Left ventricle myocardium inferior (tissue), 1 donor: ENCODE results near the gene ACADM. TPM values are rescaled to one million over a fixed set of nuclear protein-coding genes. Genes with fewer than 3 reads are reported as not detected.
"Not testable (repeated sequence)": the region's sequence is repeated elsewhere in the genome, so short reads cannot be mapped to it uniquely, and the experiment has no call there.

Source experiments
- DNase-seq: peaks from one replicate; pipeline ENCODE4 v3.0.0-alpha.2; 2020
- H3K27ac ChIP-seq: fragments of 200-600 bp; replicated peaks from 2 replicates; pipeline ENCODE4 v1.8.0; 2021
- H3K27me3 ChIP-seq: fragments of 200-600 bp; 2 replicates; pipeline ENCODE4 v1.8.0; 2021; ENCODE audit warnings: low read depth
- H3K36me3 ChIP-seq: fragments of 200-600 bp; 2 replicates; pipeline ENCODE4 v1.8.0; 2021
- H3K4me1 ChIP-seq: fragments of 200-600 bp; 2 replicates; pipeline ENCODE4 v1.8.0; 2021
- H3K4me3 ChIP-seq: fragments of 200-600 bp; 2 replicates; pipeline ENCODE4 v1.8.0; 2021; ENCODE audit warnings: mild to moderate bottlenecking, moderate library complexity
- H3K9me3 ChIP-seq: fragments of 200-600 bp; replicated peaks from 2 replicates; pipeline ENCODE4 v1.8.0; 2021
- intact Hi-C: fragments of 100-400 bp; cut with micrococcal nuclease; formaldehyde crosslinking; loops from one replicate; pipeline ENCODE4 v1.11.0; 2022
- total RNA-seq: library from RNA; stranded (reverse); fragmentation: NEBNext Ultra II Directional; extraction: Animal tissue kit (Norgen Biotek cat#: 25700); gene quantifications from one replicate; pipeline ENCODE4 v1.2.1, GENCODE V29; 2021
- TF ChIP-seq, protein P1 (sequence below): fragments of 200-600 bp; IDR thresholded peaks from 2 replicates; pipeline ENCODE4 v1.8.0; 2021; ENCODE audit warnings: antibody characterized with exemption, mild to moderate bottlenecking, borderline replicate concordance
- donor health status: DM: no; HTN: yes; CAD: no; lungs with severe emphysema.

Gene ACADM
- total RNA-seq, 1 donor from 2014 or later: 358 TPM

DNA sequence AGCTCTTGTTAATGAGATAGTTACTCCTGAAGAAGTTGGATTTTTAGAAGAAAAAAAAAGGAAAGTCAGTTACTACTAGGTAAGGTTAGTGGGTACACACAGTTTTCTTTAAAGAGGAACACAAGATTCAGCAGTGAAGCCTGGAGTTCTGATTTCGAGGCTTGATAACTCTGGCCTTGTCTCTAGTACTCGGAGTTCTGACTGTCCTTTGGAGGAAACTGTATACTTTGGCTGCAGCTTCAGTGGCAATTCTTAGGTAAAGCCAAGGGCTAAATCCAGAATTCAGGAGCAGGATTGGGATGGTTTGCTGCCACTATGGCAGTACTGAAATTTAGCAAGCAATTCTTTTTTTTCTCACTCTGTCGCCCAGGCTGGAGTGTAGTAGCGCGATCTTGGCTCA is 9.2 kb downstream of the ACADM start:
- H3K36me3 ChIP-seq: peaks cover 55% of the 10 kb centered on the region
- intact Hi-C loops: no loop called here

DNA sequence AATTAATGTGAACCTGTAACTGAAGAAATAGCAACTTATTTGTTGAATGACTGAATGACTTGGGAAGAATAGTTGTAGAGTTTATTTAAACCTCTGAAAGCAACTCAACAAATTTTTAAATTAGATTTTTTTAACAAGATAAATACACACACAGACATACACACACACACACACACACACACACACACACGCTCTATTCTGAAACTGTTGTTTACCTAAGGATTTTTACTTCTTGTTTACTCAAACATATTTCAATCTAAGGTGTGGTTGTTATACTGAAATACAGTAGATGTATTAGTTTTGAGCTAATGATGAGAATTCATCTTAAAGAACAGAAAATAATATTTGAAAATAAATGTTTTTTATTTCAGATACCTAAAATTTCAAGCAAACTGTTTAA is 11.5 kb downstream of the ACADM start:
- intact Hi-C loops: no loop called here
- Histone ChIP-seq H3K27me3 (no peaks in the 10 kb centered on the region), H3K9me3 (no peaks in the 10 kb centered on the region), H3K4me3 (no peak overlapping the region), H3K4me1 (no peaks in the 10 kb centered on the region), H3K27ac (no peak overlapping the region), H3K36me3 (peaks cover 79% of the 10 kb centered on the region)
- TF ChIP-seq, protein P1, sequence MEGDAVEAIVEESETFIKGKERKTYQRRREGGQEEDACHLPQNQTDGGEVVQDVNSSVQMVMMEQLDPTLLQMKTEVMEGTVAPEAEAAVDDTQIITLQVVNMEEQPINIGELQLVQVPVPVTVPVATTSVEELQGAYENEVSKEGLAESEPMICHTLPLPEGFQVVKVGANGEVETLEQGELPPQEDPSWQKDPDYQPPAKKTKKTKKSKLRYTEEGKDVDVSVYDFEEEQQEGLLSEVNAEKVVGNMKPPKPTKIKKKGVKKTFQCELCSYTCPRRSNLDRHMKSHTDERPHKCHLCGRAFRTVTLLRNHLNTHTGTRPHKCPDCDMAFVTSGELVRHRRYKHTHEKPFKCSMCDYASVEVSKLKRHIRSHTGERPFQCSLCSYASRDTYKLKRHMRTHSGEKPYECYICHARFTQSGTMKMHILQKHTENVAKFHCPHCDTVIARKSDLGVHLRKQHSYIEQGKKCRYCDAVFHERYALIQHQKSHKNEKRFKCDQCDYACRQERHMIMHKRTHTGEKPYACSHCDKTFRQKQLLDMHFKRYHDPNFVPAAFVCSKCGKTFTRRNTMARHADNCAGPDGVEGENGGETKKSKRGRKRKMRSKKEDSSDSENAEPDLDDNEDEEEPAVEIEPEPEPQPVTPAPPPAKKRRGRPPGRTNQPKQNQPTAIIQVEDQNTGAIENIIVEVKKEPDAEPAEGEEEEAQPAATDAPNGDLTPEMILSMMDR: no peak
- no peak for DNase-seq

More for the DNA sequence above, 9.2 kb downstream of the ACADM start:
- no peaks in the 10 kb centered on the region for H3K9me3 ChIP-seq
- TF ChIP-seq, protein P1: no peak
- H3K27me3 ChIP-seq: no peaks in the 10 kb centered on the region
- no peak overlapping the region for H3K4me3 ChIP-seq
- DNase-seq: no peak
- no peak overlapping the region for H3K27ac ChIP-seq
- peaks cover 3% of the 10 kb centered on the region for H3K4me1 ChIP-seq

DNA sequence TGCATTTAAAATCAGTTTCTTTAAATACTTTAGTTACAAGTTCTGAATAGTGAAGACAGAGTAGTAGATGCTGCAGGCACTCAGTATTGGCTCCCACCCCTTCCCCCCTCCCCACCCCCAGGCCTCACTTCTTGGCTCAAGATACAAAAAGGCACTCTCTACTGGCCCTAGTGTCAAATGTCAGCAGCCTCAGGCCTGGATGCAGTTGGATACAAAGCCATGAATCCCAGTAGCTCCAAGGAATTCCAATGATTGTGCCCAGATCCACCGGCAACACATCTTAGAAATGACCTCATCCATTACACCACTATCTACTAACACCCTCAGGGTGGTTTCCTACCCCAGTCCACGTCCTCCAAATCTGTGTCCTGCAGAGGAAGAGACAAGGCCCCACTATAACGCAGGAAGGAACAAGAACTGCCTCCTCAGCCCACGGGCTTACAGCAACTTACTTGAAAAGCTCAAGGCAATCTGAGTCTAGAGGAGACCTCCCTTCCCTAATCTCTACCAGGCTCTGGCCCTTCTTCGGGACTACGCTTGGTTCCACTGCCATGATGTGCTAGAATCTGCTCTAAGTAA is 17.6 kb downstream of the ACADM start:
- no peak overlapping the region for H3K27ac ChIP-seq
- no peaks in the 10 kb centered on the region for H3K27me3 ChIP-seq
- TF ChIP-seq, protein P1: no peak
- peaks cover 90% of the 10 kb centered on the region for H3K36me3 ChIP-seq
- no peaks in the 10 kb centered on the region for H3K4me1 ChIP-seq
- DNase-seq: no peak
- intact Hi-C loops: no loop called here
- no peak overlapping the region for H3K4me3 ChIP-seq
- no peaks in the 10 kb centered on the region for H3K9me3 ChIP-seq

DNA sequence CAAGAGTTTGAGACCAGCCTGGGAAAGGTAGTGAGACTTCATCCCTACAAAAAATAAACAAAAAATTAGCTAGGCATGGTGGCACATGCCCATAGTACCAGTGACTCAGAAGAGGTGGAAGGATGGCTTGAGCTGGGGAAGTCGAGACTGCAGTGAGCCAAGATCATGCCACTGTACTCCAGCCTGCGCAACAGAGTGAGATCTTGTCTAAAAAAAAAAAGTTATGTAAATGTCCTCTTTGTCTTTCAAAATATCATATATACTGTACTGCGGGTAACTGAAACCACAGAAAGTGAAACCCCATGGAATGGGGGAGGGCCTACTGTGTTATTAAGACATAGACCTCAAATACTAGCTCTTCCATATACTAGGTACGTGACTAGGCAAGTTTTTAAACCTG is 20.8 kb downstream of the ACADM start:
- no peak for DNase-seq
- Histone ChIP-seq H3K27me3 (no peaks in the 10 kb centered on the region), H3K27ac (no peak overlapping the region), H3K4me3 (no peak overlapping the region), H3K4me1 (no peaks in the 10 kb centered on the region), H3K36me3 (peaks cover 76% of the 10 kb centered on the region), H3K9me3 (no peaks in the 10 kb centered on the region)
- intact Hi-C loops: no loop called here
- TF ChIP-seq, protein P1: no peak

DNA sequence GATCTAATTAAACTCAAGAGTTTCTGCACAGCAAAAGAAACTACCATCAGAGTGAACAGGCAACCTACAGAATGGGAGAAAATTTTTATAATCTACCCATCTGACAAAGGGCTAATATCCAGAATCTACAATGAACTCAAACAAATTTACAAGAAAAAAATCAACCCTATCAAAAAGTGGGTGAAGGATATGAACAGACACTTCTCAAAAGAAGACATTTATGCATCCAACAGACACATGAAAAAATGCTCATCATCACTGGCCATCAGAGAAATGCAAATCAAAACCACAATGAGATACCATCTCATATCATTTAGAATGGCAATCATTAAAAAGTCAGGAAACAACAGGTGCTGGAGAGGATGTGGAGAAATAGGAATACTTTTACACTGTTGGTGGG is 32.7 kb downstream of the ACADM start:
- H3K4me1 ChIP-seq, H3K4me3 ChIP-seq, H3K27me3 ChIP-seq, H3K27ac ChIP-seq, H3K9me3 ChIP-seq, DNase-seq, intact Hi-C loops: not testable (repeated sequence)
- peaks cover 66% of the 10 kb centered on the region for H3K36me3 ChIP-seq

DNA sequence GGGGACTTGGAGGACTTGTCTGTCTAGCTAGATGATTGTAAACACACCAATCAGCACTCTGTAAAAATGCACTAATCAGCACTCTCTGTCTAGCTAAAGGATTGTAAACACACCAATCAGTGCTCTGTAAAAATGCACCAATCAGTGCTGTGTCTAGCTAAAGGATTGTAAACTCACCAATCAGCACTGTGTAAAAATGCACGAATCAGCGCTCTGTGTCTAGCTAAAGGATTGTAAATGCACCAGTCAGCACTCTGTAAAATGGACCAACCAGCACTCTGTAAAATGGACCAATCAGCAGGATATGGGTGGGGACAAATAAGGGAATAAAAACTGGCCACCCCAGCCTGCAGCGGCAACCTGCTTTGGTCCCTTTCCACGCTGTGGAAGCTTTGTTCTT is 34.0 kb downstream of the ACADM start:
- H3K27ac ChIP-seq, intact Hi-C loops, H3K4me3 ChIP-seq, H3K4me1 ChIP-seq, H3K9me3 ChIP-seq, H3K27me3 ChIP-seq, DNase-seq: not testable (repeated sequence)
- peaks cover 60% of the 10 kb centered on the region for H3K36me3 ChIP-seq
